ENCODE results near the gene PACSIN3. TPM values are rescaled to one million over a fixed set of nuclear protein-coding genes. Genes with fewer than 3 reads are reported as not detected.

PACSIN3 gene
- polyA plus RNA-seq, 2 of the 4 experiments (the other 2 are of a cell fraction): 16.5 to 35.3 TPM

DNA sequence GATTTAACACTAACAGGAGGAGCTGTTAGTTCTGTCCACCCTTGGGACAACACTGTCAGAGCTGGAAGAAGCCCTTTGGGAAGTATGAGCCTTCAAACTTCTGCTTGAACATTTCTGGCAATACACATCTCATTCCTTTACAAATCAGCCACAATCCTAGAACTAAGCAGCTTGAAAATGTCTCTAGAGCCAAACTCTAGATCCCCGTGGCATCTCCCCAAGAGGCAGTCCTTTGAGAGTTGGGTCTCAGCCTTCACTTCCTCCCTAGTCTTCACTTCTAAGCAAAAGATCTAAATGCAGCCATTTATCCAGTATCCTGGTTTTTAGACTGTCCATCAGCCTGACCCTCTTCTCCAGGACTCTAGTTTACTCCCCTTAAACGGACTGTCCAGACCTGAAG lies 36.5 kb downstream of the PACSIN3 start (continued):
- no peak for TF ChIP-seq NPAS2 (CRISPR knock-in tag; IDR thresholded peaks at IDR 0.05; ENCODE audit: borderline replicate concordance)
- TF ChIP-seq MYC (IDR thresholded peaks at IDR 0.05; ENCODE audit: borderline replicate concordance, low read length): no peak
- no peak for TF ChIP-seq TFCP2L1 (CRISPR knock-in tag; IDR thresholded peaks at IDR 0.05)
- no peak for TF ChIP-seq RNF2 (IDR thresholded peaks at IDR 0.05; ENCODE audit: borderline replicate concordance, low read depth)
- TF ChIP-seq SREBF2 (IDR thresholded peaks at IDR 0.05): no peak
- TF ChIP-seq HOXB13 (CRISPR knock-in tag; IDR thresholded peaks at IDR 0.05; ENCODE audit: low read depth): no peak
- no peak for TF ChIP-seq ESRRA (IDR thresholded peaks at IDR 0.05; ENCODE audit: borderline replicate concordance, low read length)
- TF ChIP-seq ZC3H11A (IDR thresholded peaks at IDR 0.05): no peak
- TF ChIP-seq ZSCAN20 (CRISPR knock-in tag; IDR thresholded peaks at IDR 0.05): no peak
- TF ChIP-seq JUN (IDR thresholded peaks at IDR 0.05): no peak
- TF ChIP-seq BHLHE40 (IDR thresholded peaks at IDR 0.05; ENCODE audit: low read depth, low read length): no peak

DNA sequence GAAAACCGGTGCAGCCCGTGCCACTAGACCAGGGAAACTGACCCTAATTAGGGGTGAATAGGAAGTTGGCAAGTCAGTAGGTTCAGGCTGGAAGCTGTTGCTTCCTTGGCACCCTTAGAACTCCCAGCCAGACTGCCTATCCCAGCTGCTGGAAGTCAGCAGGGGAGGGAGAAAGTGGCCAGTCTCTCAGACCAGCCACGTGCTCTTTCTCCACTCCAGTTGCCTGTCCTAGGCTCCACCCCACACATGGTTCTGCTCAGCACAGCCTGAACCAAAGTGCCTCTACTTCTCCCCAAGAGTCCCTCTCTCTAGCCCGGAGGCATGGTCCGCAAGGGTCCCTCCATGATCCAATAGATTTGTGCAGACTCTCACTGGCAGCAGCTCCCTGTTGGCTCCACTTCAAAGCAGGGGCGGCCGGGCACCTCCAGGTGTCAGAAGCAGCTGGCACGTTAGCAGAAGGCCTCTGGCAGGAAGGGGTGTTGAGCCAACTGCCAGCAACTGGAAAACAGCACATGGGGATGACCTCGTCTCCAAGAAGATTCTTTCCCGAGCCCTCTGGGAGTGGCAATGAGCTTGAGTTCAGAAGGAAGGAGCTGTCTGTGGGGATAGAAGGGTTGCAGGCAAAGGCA lies 37.2 kb downstream of the PACSIN3 start:
- ChIA-PET POLR2A (interaction anchor here (0.7 kb wide), 1 partner anchor 14 kb away, joined by 4 read pairs; no protein-coding TSS in a partner anchor), CTCF (interaction anchor here (0.6 to 6.5 kb wide), 7 partner anchors 10 to 262 kb away, joined by 3 to 82 read pairs (median 4); no protein-coding TSS in a partner anchor)
- Histone ChIP-seq H3K4me2 (no peak overlapping the region), H3K4me3 (no peak overlapping the region), H3K27ac (no peak overlapping the region), H3K9me3 (no peaks in the 10 kb centered on the region), H3K4me1 (no peaks in the 10 kb centered on the region)
- FAIRE-seq: no peak
- ATAC-seq: no peak
- DNase-seq (ENCODE audit: low read depth in 1 of 2, low spot score in 1 of 2): no peak
- 91% methylated on average over 10 of the region's 10 CpGs for WGBS (ENCODE audit: missing lambda C conversion rate)
- no peak for TF ChIP-seq FOSB (CRISPR knock-in tag; IDR thresholded peaks at IDR 0.05)
- TF ChIP-seq POLR2A (IDR thresholded peaks at IDR 0.05; ENCODE audit: low read length): no peak
- no peak for TF ChIP-seq EHMT2 (IDR thresholded peaks at IDR 0.05; ENCODE audit: low read depth)
- no peak for TF ChIP-seq BHLHE40 (IDR thresholded peaks at IDR 0.05; ENCODE audit: low read depth, low read length)
- no peak for TF ChIP-seq FOSL2 (IDR thresholded peaks at IDR 0.05)
- TF ChIP-seq FOSL2 (CRISPR knock-in tag; IDR thresholded peaks at IDR 0.05): no peak
- TF ChIP-seq, protein P1, sequence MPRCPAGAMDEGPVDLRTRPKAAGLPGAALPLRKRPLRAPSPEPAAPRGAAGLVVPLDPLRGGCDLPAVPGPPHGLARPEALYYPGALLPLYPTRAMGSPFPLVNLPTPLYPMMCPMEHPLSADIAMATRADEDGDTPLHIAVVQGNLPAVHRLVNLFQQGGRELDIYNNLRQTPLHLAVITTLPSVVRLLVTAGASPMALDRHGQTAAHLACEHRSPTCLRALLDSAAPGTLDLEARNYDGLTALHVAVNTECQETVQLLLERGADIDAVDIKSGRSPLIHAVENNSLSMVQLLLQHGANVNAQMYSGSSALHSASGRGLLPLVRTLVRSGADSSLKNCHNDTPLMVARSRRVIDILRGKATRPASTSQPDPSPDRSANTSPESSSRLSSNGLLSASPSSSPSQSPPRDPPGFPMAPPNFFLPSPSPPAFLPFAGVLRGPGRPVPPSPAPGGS (IDR thresholded peaks at IDR 0.05): no peak
- no peak for TF ChIP-seq EP300 (IDR thresholded peaks at IDR 0.05)
- no peak for TF ChIP-seq NPAS2 (CRISPR knock-in tag; IDR thresholded peaks at IDR 0.05; ENCODE audit: borderline replicate concordance)
- TF ChIP-seq GATA3 (IDR thresholded peaks at IDR 0.05; ENCODE audit: borderline replicate concordance): no peak
- TF ChIP-seq, protein P2, sequence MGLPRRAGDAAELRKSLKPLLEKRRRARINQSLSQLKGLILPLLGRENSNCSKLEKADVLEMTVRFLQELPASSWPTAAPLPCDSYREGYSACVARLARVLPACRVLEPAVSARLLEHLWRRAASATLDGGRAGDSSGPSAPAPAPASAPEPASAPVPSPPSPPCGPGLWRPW (IDR thresholded peaks at IDR 0.05): no peak
- no peak for TF ChIP-seq NFE2L2 (conservative IDR thresholded peaks at IDR 0.05; ENCODE audit: low read length)
- no peak for TF ChIP-seq ZC3H11A (IDR thresholded peaks at IDR 0.05)
- TF ChIP-seq SREBF2 (IDR thresholded peaks at IDR 0.05): no peak
- no peak for TF ChIP-seq PHF8 (IDR thresholded peaks at IDR 0.05; ENCODE audit: borderline replicate concordance, low read depth)

DNA sequence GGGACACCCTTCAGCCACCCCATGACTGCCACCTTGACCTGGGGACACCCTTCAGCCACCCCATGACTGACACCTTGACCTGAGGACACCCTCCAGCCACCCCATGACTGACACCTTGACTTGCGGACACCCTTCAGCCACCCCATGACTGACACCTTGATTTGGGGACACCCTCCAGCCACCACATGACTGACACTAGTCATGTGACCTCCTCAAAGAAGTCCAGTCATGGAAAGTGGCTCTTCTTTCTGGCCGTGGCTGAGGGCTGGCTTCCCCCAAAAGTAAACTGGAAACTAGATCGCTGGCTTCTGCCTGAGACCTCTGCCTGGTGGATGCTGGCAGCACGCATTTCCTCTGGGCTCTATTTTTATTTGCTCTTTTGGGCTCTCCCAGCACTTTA lies 38.0 kb downstream of the PACSIN3 start:
- H3K9me3 ChIP-seq: no peaks in the 10 kb centered on the region
- ChIA-PET POLR2A (no interaction called here), CTCF (no interaction called here)
- ATAC-seq (no peak), DNase-seq (ENCODE audit: low read depth in 1 of 2, low spot score in 1 of 2) (no peak), FAIRE-seq (no peak)
- 89% methylated on average over 3 of the region's 4 CpGs for WGBS (ENCODE audit: missing lambda C conversion rate)
- H3K4me1 ChIP-seq: no peaks in the 10 kb centered on the region
- H3K27ac ChIP-seq: no peak overlapping the region
- no peak overlapping the region for H3K4me2 ChIP-seq
- H3K4me3 ChIP-seq: no peak overlapping the region
- TF ChIP-seq CHD4 (IDR thresholded peaks at IDR 0.05; ENCODE audit: borderline replicate concordance): no peak
- no peak for TF ChIP-seq RNF2 (IDR thresholded peaks at IDR 0.05; ENCODE audit: borderline replicate concordance, low read depth)
- no peak for TF ChIP-seq RFX5 (IDR thresholded peaks at IDR 0.05)
- TF ChIP-seq MYC (IDR thresholded peaks at IDR 0.05; ENCODE audit: borderline replicate concordance, low read length): no peak
- no peak for TF ChIP-seq ZFP36 (IDR thresholded peaks at IDR 0.05; ENCODE audit: borderline replicate concordance, partially characterized antibody)
- TF ChIP-seq RARB (CRISPR knock-in tag; IDR thresholded peaks at IDR 0.05): no peak
- TF ChIP-seq TP53 (CRISPR knock-in tag; IDR thresholded peaks at IDR 0.05): no peak

Measured in A549 (cell line).